GM12878 (cell line): Measurements from ENCODE around the gene CHN2. TPM values are rescaled to one million over a fixed set of nuclear protein-coding genes. Genes with fewer than 3 reads are reported as not detected.

Experiments used
- ATAC-seq: fragments of 200-7000 bp; cut with Tn5 transposase; 3 replicates; pipeline ENCODE4 v1.9.1; 2020; ENCODE audit warnings: mild to moderate bottlenecking, moderate library complexity
- BruUV-seq: library from RNA; stranded (reverse); fragments of 400-500 nt; replicated peaks from 2 replicates; lab custom pipeline; 2021; lab: Mats Ljungman, UMichigan
- CTCF ChIA-PET: fragments of 300-600 bp; sonication (Branson Sonifier 250); formaldehyde crosslinking; extraction: SDS; loops from one replicate; lab custom pipeline; 2021; ENCODE audit warnings: inconsistent platforms; lab: Yijun Ruan, JAX
- POLR2A ChIA-PET: fragments of 350-600 bp; formaldehyde crosslinking; extraction: SDS; loops from one replicate; lab custom pipeline; 2021; ENCODE audit warnings: inconsistent platforms; lab: Charles Lee
- RAD21 ChIA-PET: fragments of 300-600 bp; sonication (Branson Sonifier 250); formaldehyde crosslinking; loops from one replicate; lab custom pipeline; 2023; ENCODE audit warnings: antibody characterized with exemption; ENCODE audit not compliant: unreplicated experiment; lab: Charles Lee
- SMC1A ChIA-PET: fragments of 300-600 bp; sonication (Branson Sonifier 250); formaldehyde crosslinking; loops from one replicate; lab custom pipeline; 2023; ENCODE audit not compliant: unreplicated experiment, uncharacterized antibody; lab: Charles Lee
- DNase-seq: peaks from one replicate; pipeline ENCODE4 v3.0.0-alpha.2; 2011; ENCODE audit warnings: low read depth, low spot score
- FAIRE-seq: peaks from 3 replicates; lab custom pipeline; 2011; peaks lifted over from hg19 to GRCh38; lab: Jason Lieb, UNC
- H2AFZ ChIP-seq: 2 replicates; pipeline ENCODE4 v1.6.0; 2011; ENCODE audit warnings: low read depth, low read length, control low read depth; ENCODE audit not compliant: control insufficient read depth
- H3K27ac ChIP-seq: 2 replicates; pipeline ENCODE4 v1.5.1; 2011; ENCODE audit warnings: control low read depth; ENCODE audit not compliant: control insufficient read depth, insufficient read depth
- H3K27me3 ChIP-seq, 2 experiments: replicated peaks in 1 of 2; 2 replicates each; pipeline versions ENCODE4 v1.6.0 to v1.6.1; 2011; ENCODE audit warnings: low read length in 1 of 2; ENCODE audit not compliant: control insufficient read depth in 2 of 2, insufficient read depth in 2 of 2
- H3K36me3 ChIP-seq, 2 experiments: 2 replicates each; pipeline ENCODE4 v1.5.1; 2011; ENCODE audit warnings: low read length in 1 of 2; ENCODE audit not compliant: control insufficient read depth in 2 of 2, insufficient read depth in 2 of 2
- H3K4me1 ChIP-seq: 2 replicates; pipeline ENCODE4 v1.6.1; 2011; ENCODE audit warnings: mild to moderate bottlenecking, low read length, moderate library complexity, mixed read lengths; ENCODE audit not compliant: control insufficient read depth, insufficient read depth
- H3K4me2 ChIP-seq: 2 replicates; pipeline ENCODE4 v1.6.0; 2011; ENCODE audit warnings: control low read depth; ENCODE audit not compliant: control insufficient read depth, insufficient read depth
- H3K4me3 ChIP-seq: fragments of 200-600 bp; sonication (generic); 2 replicates; pipeline ENCODE4 v1.5.1; 2016
- H3K79me2 ChIP-seq: 2 replicates; pipeline ENCODE4 v1.6.0; 2011; ENCODE audit warnings: low read length; ENCODE audit not compliant: control insufficient read depth, insufficient read depth
- H3K9ac ChIP-seq: 2 replicates; pipeline ENCODE4 v1.8.0; 2011; ENCODE audit warnings: low read length, control low read depth, mixed read lengths; ENCODE audit not compliant: control insufficient read depth, insufficient read depth
- H3K9me3 ChIP-seq: replicated peaks from 3 replicates; pipeline ENCODE4 v1.5.1; 2011; ENCODE audit warnings: mild to moderate bottlenecking, low read length; ENCODE audit not compliant: control insufficient read depth, insufficient read depth
- H4K20me1 ChIP-seq: 2 replicates; pipeline ENCODE4 v1.6.0; 2011; ENCODE audit not compliant: control insufficient read depth, insufficient read depth
- CBX5 ChIP-seq: sonication (generic); IDR thresholded peaks from 2 replicates; pipeline ENCODE4 v1.6.1; 2016; ENCODE audit warnings: low read depth, moderate library complexity, mild to moderate bottlenecking, inconsistent platforms
- E2F4 ChIP-seq: IDR thresholded peaks from 2 replicates; pipeline ENCODE4 v1.6.1; 2012; ENCODE audit warnings: low read depth, low read length, improper control_type of control experiment
- IRF4 ChIP-seq: IDR thresholded peaks from 2 replicates; pipeline ENCODE4 v1.6.1; 2011; ENCODE audit warnings: low read depth, low read length
- NR2F1 ChIP-seq: fragments of 450-650 bp; conservative IDR thresholded peaks from 2 replicates; pipeline ENCODE4 v1.6.1; 2017; ENCODE audit warnings: mild to moderate bottlenecking
- PML ChIP-seq: IDR thresholded peaks from 2 replicates; pipeline ENCODE4 v1.6.1; 2012; ENCODE audit warnings: low read length, inconsistent platforms
- POLR2AphosphoS5 ChIP-seq: IDR thresholded peaks from 2 replicates; pipeline ENCODE4 v1.6.1; 2011; ENCODE audit warnings: mild to moderate bottlenecking, low read length, inconsistent platforms
- RELB ChIP-seq: fragments of 450-650 bp; IDR thresholded peaks from 2 replicates; pipeline ENCODE4 v1.6.1; 2017; ENCODE audit warnings: low read depth, mild to moderate bottlenecking, moderate library complexity
- SP1 ChIP-seq: IDR thresholded peaks from one replicate; pipeline ENCODE4 v1.6.1; 2011; ENCODE audit warnings: low read depth, low read length
- TBL1XR1 ChIP-seq: IDR thresholded peaks from 2 replicates; pipeline ENCODE4 v1.6.1; 2012; ENCODE audit warnings: low read depth, low read length, improper control_type of control experiment
- WGBS: methylation state at CpG from one replicate; pipeline ENCODE4 v1.1.6; 2016; ENCODE audit warnings: low lambda C conversion rate; ENCODE audit not compliant: insufficient replicate concordance, insufficient coverage; ENCODE audit errors: missing lambda C conversion rate; 5-methylcytosine and 5-hydroxymethylcytosine counted together
- in situ Hi-C: fragments of 300-500 bp; cut with MboI; formaldehyde crosslinking; loops from 9 replicates; pipeline ENCODE4 v1.14.3; 2018; ENCODE audit warnings: mixed read lengths
- intact Hi-C: fragments of 100-400 bp; cut with micrococcal nuclease; formaldehyde crosslinking; loops from one replicate; pipeline ENCODE4 v1.14.2; 2022; ENCODE audit not compliant: unreplicated experiment
- polyA plus RNA-seq, 11 experiments: library from polyadenylated mRNA; depleted of rRNA in 4 of 11; unstranded in 6 of 11; stranded (reverse) in 5 of 11; fragments of >200 nt; fragmentation: Nextera tagmentation in 4 of 11; fragmentation: Illumina TruSeq in 1 of 11; extraction: Ambion mirVana in 4 of 11; extraction: Trizol in 1 of 11; gene quantifications; 1 replicate in 1 of 11; 2 replicates in 10 of 11; pipeline versions ENCODE4 v1.2.1 to v1.2.3, GENCODE V29; 2011 to 2016; ENCODE audit warnings: inconsistent platforms in 2 of 11, missing spikeins in 2 of 11, low read depth in 1 of 11
- total RNA-seq, 4 experiments: library from RNA; depleted of rRNA in 3 of 4; stranded (reverse); fragments of >200 nt in 3 of 4; fragmentation: Illumina TruSeq in 1 of 4; extraction: Trizol in 1 of 4; gene quantifications; 2 replicates each; pipeline versions ENCODE4 v1.2.1 to v1.2.3, GENCODE V29; 2013 to 2021

CHN2 gene
- total and polyA plus RNA-seq, 10 of the 15 experiments (the other 5 are each of a cell fraction or from before 2014, with no cell fraction given): 0.11 to 3.8 (median 0.37) TPM; not detected in 2

GRCh38 chr7:29400437-29400836 lies 205.9 kb downstream of the CHN2 start:
- WGBS: 38% methylated on average over 9 of the region's 9 CpGs
- intact Hi-C loops: no loop called here

More at GRCh38 chr7:29400437-29400836, 205.9 kb downstream of the CHN2 start:
- Histone ChIP-seq H2AFZ (no peak overlapping the region), H3K9me3 (no peaks in the 10 kb centered on the region), H3K4me1 (no peaks in the 10 kb centered on the region), H3K36me3 (no peaks in the 10 kb centered on the region), H3K9ac (no peak overlapping the region), H3K4me3 (no peak overlapping the region), H3K27ac (no peak overlapping the region), H3K27me3 (0 out of 4 replicates have a peak, but pooled peaks cover 0 to 2% of the 10 kb centered on the region in 2 experiments), H3K79me2 (no peaks in the 10 kb centered on the region), H3K4me2 (no peak overlapping the region), H4K20me1 (no peaks in the 10 kb centered on the region)
- TF ChIP-seq PML (no peak), IRF4 (no peak), CBX5 (no peak), RELB (no peak), TBL1XR1 (no peak), E2F4 (no peak), SP1 (no peak), POLR2AphosphoS5 (no peak), NR2F1 (no peak)
- ChIA-PET POLR2A (interaction anchor here (0.6 kb wide), 1 partner anchor 20 kb away, joined by 4 read pairs; no protein-coding TSS in a partner anchor), RAD21 (no interaction called here), CTCF (no interaction called here), SMC1A (no interaction called here)
- DNase-seq (no peak), FAIRE-seq (no peak), ATAC-seq (no peak)
- no TSS peak for BruUV-seq
- in situ Hi-C loops: no loop called here
